GM18502 (cell line): ENCODE results near the gene IMPDH2.
A peak's percentile ranks its signal among the peaks of the same experiment; 100 is the strongest.
"Not testable (repeated sequence)": the region's sequence is repeated elsewhere in the genome, so short reads cannot be mapped to it uniquely, and the experiment has no call there.

Experiments used
- ATAC-seq: cut with Tn5 transposase; IDR thresholded peaks from one replicate; pipeline ENCODE4 v1.9.1; 2021; ENCODE audit warnings: mild to moderate bottlenecking; ENCODE audit not compliant: unreplicated experiment, poor library complexity

Gene IMPDH2

DNA sequence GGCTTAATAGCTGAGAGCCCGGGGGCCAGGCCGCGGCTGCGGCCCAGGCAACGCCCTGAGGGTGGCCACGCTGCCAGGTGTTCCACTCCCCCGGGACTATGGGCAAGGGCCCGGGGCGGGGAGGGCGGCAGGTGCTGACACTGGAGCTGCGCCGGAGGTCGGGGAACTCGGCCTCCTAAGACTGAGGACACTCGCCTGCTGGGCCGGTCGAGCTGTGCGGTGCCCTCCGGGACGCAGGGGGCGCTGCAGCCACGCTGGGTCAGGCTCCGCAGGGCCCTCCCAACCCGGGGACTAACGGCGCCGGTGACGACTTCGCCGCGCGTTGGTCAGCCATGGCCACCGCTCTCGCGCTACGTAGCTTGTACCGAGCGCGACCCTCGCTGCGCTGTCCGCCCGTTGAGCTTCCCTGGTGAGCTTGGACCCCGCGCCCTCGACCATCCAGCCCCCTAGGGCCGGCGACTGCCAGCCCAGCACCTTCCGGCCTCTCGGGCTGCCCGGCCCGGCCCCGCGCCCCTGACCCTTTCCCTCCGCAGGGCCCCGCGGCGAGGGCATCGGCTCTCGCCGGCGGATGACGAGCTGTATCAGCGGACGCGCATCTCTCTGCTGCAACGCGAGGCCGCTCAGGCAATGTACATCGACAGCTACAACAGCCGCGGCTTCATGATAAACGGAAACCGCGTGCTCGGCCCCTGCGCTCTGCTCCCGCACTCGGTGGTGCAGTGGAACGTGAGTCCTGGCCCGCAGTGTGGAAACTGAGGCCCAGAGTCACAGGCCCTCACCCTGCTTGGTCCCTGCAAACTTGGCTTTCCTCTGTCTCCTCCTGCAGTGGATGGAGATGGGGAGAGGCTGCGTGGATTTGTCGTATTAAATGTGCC lies 7.1 kb downstream of the IMPDH2 start, which contains the start of gene NDUFAF3:
NDUFAF3 (plus strand) TSS at position 309 of the 875 bp plus-strand sequence; CDS start at position 333, 24 bp downstream.
- peak; percentile 59 for ATAC-seq

DNA sequence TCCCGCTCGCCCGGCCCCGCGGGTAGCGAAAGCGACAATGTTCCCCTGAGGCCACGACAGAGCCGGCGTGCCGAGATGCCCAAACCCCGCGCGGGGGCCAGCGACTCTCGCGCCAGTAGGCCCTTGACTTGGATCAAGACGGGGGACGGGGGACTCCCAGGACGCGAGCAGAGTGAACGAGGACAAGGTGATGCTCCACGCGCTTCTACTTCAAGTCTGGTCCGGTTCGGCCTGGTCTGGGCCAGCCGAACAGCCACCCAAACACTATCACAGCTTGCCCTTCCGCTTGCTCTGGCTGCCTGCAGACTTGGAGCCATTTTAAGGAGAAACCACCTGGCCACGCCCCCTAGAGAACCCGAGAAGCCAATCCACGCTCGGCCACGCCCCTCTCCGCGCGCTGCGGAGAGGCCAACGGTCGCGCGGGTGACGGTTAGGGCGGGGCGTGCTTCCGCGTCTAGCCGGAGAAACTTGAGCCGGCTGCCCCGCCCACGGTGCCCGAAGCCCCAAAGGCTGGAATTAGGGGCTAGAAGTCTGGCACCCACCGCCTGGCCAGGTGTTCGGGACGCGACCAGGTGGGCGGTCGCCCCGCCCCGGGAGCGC lies 7.9 kb downstream of the IMPDH2 start:
- peak; percentile 63 for ATAC-seq

DNA sequence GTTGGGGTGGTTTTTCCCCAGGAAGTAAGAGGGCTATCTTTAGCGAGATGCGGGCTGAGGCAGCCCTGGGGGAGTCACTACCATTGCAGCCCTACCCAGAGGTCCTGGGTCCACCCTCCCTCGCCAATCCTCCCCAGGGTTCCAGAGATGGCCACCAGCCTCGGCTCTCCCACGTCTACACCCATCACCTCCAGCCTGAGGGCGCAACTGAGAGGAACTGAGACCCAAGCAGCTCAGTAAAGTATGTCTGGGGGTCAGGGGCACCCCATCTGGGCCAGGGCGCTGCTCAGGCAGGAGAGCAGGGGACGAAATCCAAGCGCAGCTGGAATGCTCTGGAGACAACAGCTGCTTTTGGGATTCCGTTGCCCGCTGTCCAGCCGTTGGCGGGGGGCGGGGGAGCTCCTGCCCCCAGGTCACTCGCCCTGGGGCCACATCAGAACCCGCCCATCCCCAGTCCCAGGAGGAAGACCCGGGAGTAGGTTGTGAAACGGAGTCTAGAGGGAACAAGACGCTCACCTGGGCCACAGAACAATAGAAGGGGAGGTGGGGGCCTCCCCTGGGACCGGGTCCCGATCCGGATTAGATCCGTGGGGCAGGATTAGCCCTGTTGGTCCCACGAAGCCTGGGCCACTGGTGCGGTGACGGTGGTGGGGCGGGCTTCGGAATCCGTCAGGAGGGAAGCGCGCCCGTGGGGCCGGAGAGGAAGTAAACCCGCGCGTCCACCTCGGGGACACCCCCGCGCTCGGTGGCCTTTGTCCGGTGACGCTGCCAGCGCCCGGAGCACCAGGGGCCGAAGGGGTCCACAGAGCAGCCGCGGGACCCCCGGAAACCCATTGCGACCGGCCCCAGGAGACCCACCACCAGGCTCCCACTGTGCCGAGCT lies 8.6 kb downstream of the IMPDH2 start:
- peak; percentile 4 for ATAC-seq

DNA sequence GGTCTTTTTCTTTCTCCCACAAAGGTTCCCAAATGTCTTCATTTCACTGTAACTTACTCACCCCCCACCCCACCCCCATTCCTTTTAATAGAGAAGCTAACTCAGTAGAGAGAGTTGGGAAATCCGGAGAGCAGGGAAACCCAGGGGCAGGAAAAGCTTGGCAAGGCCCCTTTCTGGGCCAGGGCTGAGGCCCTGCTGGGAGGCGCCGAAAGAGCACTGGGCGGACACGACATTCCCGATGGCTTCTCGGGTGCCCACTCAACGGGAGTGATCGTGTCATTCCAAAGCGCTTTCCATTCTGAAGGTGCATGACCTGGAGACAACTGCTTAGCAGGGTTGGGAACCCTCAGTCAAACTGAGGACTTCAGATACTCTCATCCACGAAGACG lies 9.3 kb downstream of the IMPDH2 start:
- ATAC-seq: no peak

DNA sequence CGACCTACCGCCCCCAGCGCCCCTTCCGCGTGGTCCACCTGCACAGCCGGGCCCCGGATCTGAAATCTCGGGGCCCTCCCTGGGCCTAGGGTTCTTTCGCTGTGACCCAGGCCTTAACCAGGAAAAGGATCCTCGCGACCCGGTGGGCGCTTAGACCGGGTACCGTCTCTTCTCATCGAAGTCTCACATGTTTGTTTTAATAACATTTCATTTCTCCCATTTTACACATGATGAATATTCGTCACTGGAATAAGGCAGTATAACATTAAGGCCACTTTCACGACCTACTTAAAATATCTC lies 10.5 kb downstream of the IMPDH2 start:
- ATAC-seq: no peak

DNA sequence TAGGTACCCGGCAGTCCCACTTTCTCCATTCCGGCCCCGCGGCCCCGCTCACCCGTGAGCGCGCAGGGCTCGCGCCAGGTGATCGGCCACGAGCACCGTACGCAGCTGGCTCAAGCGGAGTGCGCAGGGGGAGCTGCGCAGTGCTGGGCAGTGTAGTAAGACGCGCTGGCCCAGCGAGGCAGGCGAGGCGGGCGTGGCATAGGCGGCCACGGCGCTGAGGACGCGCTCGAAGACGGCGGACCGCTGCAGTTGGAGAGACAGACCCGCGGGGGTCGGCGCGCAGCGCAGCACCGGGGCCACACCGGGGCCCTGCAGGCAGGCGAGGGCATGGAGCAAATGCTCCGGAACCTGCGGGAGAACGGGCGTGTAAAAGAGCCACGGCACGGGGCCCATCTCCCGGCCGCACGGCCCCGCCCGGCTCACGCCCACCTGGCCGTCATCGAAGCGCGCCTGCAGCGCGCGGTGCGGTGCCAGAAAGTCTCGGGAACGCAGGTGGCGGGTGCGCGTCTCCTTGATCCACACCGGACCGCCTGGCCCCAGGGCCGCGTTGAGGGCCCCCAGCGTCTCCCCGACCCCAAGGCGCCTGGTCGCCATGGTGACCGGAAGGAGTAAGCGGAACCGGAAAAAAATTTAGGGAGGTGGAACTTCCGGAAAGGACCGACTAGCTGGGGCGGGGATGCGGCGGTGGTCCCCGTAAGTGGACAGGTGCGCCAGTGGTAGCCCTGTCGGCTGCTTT lies 11.1 kb downstream of the IMPDH2 start, which contains the start of gene DALRD3:
DALRD3 (minus strand) TSS at position 610 of the 736 bp plus-strand sequence; CDS start at position 594, 16 bp downstream.
- no peak for ATAC-seq

DNA sequence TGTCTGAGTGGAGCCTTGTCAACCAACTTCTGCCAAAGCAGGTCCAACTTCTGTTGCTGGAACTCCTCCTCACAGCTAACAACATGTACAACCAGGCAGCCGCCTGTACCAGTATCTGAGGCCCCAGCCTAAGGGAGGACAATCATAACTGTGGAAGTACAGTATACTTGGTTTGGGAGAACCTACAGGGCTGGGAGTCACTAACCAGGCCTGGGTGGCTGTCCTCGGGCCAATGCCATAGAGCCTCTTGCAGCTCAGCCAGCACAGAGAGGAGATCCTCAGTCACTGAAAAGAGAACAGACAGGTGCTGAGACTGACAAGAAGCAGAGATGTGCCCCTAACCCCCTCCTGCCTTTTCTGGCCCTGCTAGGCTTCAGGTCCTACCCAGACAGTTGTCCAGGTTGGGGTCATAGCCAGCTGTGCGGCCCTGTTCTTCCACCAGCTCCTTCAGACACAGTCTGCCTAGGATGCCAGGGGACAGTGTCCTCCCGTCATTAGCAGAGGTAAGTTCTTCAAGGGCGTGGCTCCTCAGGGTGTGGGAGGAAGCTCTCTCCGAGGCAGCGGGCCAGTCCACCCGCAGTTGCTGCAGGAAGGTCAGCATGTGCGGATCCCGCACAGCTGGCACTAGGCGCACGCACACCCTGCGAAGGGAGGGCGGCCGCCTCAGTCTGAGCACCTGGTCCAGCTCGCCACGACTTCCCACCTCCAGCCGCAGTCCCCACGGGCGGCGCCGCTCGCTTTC lies 11.8 kb downstream of the IMPDH2 start:
- no peak for ATAC-seq

DNA sequence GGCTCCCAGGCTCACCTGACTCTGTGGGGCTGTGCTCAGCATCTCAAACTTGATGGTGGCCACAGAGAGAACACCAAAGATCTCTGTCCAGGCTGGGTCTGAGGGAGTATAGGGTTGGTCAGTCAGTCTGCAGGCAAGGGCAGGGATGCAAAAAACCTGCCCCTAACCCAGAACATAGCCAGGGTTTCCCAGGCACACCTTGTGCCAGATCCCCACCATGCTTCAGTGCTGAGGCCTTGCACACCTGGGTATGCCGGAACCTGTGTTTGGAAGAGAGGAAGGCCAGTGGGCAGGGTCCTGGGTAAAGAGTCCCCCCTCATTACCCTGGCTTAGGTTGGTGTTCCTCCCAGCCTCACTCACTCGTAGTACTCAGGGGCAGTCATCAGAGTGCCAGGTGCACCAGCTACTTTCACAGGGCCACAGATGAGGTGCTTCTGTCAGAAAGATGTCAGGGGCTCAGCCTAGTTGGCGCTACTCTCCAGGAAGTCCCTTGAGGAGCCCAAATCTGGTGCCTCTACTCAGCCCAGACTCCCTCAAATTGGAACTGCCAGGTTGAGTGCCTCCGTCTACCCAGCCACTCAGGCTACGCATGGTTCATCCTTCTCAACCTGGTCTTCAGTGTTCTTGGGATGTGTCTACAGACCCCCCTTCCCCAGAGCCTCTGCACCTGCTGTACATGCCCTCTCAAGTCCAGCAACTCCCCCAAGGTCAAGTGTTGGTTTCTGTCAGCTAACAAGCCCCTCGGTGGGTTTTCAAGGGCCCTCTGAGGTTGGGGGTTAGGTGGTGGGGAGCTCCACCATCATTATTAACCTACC lies 12.6 kb downstream of the IMPDH2 start:
- ATAC-seq: no peak

DNA sequence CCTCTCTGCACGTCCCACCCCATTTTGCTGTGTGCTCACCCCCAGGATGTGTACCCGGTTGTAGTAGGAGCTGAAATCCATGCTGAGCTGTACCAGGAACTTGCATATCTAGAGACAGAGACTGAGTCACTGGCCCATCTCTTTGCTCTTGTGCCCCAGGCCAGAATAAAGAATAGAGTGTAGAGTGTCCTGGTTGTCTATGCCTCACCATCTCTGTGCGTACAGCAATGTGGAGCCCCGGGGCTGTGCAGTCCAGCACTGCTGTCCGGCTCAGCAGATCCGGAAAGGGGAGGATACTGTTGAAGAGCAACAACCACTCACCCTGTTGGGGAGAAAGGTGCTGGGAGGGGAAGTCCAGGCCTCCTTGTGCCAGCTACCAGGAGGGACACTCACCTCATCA lies 13.4 kb downstream of the IMPDH2 start:
- no peak for ATAC-seq

DNA sequence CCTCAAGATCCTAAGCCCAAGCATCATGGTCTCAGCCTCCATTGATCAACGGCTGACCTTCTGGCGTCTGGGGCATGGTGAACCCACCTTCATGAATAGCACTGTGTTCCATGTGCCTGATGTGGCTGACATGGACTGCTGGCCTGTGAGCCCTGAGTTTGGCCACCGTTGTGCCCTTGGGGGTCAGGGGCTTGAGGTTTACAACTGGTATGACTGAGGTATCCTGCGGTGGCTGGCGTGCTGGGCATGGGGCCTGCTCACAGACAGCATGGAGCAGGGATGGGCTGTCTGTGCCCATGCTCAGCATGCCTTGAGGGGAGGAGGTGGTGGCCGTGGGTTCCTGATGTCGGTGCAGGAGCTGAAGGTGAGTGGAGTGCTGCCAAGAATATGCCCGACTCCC lies 14.1 kb downstream of the IMPDH2 start:
- no peak for ATAC-seq

DNA sequence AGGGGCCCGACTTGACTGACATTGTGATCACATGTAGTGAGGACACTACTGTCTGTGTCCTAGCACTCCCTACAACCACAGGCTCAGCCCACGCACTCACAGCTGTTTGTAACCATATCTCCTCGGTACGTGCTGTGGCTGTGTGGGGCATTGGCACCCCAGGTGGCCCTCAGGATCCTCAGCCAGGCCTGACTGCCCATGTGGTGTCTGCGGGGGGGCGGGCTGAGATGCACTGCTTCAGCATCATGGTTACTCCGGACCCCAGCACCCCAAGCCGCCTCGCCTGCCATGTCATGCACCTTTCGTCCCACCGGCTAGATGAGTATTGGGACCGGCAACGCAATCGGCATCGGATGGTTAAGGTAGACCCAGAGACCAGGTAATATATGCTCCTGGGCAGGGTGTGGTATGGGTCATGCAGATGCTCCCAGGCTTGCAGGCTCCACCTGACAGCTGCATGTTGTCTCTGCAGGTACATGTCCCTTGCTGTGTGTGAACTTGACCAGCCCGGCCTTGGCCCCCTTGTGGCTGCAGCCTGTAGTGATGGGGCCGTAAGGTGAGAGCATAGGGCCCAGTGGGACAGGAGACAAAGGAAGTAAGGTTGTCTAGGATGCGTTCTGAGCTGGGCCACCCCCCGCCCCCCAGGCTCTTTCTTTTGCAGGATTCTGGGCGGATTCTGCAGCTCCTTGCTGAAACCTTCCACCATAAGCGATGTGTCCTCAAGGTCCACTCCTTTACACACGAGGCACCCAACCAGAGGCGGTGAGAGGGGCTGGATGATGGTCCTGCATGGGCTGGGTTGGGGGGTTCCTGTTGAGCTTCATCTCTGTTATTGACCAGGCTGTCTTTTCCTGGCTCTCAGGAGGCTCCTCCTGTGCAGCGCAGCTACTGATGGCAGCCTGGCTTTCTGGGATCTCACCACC lies 15.2 kb downstream of the IMPDH2 start:
- ATAC-seq: no peak

DNA sequence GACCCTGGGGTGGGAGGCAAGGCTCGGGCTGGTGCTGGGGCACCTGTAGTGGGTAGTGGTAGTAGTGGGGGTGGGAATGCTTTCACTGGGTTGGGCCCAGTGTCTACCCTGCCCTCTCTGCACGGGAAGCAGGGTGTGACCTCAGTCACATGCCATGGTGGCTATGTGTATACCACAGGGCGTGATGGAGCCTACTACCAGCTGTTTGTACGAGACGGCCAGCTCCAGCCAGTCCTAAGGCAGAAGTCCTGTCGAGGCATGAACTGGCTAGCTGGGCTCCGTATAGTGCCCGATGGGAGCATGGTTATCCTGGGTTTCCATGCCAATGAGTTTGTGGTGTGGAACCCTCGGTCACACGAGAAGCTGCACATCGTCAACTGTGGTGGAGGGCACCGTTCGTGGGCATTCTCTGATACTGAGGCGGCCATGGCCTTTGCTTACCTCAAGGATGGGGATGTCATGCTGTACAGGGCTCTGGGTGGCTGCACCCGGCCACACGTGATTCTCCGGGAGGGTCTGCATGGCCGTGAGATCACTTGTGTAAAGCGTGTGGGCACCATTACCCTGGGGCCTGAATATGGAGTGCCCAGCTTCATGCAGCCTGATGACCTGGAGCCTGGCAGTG lies 16.0 kb downstream of the IMPDH2 start:
- ATAC-seq: no peak

DNA sequence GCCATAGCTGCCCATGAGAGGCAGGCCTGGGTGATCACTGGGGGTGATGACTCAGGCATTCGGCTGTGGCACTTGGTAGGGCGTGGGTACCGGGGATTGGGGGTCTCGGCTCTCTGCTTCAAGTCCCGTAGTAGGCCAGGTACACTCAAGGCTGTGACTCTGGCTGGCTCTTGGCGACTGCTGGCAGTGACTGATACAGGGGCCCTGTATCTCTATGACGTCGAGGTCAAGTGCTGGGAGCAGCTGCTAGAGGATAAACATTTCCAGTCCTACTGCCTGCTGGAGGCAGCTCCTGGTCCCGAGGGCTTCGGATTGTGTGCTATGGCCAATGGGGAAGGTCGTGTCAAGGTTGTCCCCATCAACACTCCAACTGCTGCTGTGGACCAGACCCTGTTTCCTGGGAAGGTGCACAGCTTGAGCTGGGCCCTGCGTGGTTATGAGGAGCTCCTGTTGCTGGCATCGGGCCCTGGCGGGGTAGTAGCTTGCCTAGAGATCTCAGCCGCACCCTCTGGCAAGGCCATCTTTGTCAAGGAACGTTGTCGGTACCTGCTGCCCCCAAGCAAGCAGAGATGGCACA lies 16.7 kb downstream of the IMPDH2 start:
- no peak for ATAC-seq

DNA sequence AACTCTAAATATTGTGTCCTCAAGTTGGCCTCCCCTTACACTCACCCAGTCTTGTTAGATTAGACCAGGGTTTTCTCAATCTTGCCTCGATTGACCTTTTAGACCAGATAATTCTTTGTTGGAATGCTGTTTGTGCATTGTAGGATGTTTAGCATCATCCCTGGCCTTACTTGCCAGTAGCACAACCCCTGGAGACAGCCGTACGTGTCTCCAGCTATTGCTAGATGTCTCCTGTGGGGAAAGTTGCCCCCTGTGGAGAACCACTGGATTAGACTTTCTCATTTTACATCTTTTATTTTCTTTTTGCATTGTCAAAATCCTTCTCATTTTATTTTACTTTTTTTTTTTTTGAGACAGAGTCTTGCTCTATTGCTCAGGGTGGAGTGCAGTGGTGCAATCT lies 19.8 kb downstream of the IMPDH2 start:
- ATAC-seq: no peak

DNA sequence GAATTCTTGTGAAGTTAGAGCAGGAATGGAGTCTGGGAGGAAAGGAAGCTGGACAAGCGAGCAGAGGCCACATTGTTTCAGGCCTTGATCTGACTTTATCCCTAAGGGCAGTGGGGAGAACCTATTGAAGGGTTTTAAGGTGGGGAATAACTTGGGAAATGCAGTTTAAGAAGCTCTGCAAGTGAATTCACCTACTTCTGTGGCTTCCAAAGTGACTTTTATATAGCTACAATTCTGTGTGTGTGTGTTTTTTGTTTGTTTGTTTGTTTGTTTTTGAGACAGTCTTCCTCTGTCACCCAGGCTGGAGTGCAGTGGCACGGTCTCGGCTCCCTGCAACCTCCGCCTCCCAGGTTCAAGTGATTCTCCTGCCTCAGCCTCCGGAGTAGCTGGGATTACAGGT lies 20.6 kb downstream of the IMPDH2 start:
- not testable (repeated sequence) for ATAC-seq

DNA sequence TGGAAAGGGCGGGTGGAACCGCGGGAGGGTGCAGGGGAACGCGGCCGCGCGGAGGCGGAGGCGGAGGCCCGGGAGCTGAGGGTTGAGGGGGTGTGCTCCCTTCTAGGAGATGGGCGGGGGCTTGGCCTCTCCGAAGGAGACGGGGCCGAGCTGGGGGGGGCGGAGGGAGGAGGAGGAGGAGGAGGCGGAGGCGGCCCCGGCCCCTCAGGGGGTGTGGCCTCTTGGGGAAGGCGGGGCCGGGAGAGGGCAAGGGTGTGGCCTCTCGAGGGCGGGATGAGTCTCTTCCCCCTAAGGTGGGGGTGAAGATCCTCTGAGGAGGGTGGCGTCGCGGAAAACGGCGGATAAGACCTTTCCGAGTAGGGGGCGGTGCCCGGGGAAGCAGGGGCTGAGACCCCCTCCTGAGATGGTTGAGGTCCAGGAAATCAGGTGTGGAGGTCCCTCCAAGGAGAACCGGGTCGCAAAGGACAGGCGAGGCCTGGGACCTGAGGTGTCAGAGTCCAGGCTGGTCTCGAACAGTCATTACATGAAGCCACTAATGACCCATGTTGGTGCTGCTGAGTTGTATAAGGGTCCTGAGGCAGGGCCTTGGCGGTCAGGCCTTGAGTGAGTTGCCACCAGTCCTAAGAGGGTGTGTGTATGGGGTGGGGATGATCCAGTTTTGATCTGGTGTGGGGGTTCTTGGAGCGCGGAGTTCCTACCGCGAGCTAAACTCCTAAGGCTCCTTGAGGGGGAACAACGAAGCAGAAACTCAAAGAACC lies 21.2 kb downstream of the IMPDH2 start:
- ATAC-seq: peak; percentile 45
